Mesodermal cell (in vitro differentiated cells): ENCODE data around the gene ATL1.

Source experiments
- H3K27ac ChIP-seq: 2 replicates; pipeline ENCODE4 v1.7.0; 2013; ENCODE audit warnings: mild to moderate bottlenecking, low read depth, low read length, moderate library complexity; ENCODE audit not compliant: severe bottlenecking
- H3K36me3 ChIP-seq: 2 replicates; pipeline ENCODE4 v1.7.1; 2013; ENCODE audit warnings: mild to moderate bottlenecking, low read length, moderate library complexity; ENCODE audit not compliant: control insufficient read depth, insufficient read depth
- H3K4me1 ChIP-seq: one replicate; pipeline ENCODE4 v1.7.1; 2013; ENCODE audit warnings: mild to moderate bottlenecking, low read length; ENCODE audit not compliant: insufficient read depth, control insufficient read depth, poor library complexity, severe bottlenecking
- H3K4me3 ChIP-seq: 2 replicates; pipeline ENCODE4 v1.7.0; 2013; ENCODE audit warnings: low read length, control low read depth, mild to moderate bottlenecking; ENCODE audit not compliant: insufficient read depth, poor library complexity, severe bottlenecking; ENCODE audit errors: extremely low read depth
- H3K9me3 ChIP-seq: 2 replicates; pipeline ENCODE4 v1.7.1; 2013; ENCODE audit warnings: mild to moderate bottlenecking, low read length, moderate library complexity; ENCODE audit not compliant: control insufficient read depth
- WGBS, 2 experiments: methylation state at CpG; one replicate each; pipeline ENCODE4 v1.1.5; 2013; ENCODE audit warnings: missing lambda C conversion rate in 2 of 2; ENCODE audit not compliant: insufficient coverage in 2 of 2; 5-methylcytosine and 5-hydroxymethylcytosine counted together

Gene ATL1

GRCh38 chr14:50602035-50602434 is 42.1 kb downstream of the ATL1 start:
- no peak overlapping the region for H3K4me3 ChIP-seq
- H3K9me3 ChIP-seq, result no peaks in the 10 kb centered on the region
- H3K36me3 ChIP-seq, result no peaks in the 10 kb centered on the region
- WGBS, 2 experiments, result 63% methylated on average over 2 of the region's 3 CpGs; no CpG with 5 or more reads in 1 of the 2 experiments
- no peak overlapping the region for H3K27ac ChIP-seq
- H3K4me1 ChIP-seq, result peaks cover 4% of the 10 kb centered on the region

DNA sequence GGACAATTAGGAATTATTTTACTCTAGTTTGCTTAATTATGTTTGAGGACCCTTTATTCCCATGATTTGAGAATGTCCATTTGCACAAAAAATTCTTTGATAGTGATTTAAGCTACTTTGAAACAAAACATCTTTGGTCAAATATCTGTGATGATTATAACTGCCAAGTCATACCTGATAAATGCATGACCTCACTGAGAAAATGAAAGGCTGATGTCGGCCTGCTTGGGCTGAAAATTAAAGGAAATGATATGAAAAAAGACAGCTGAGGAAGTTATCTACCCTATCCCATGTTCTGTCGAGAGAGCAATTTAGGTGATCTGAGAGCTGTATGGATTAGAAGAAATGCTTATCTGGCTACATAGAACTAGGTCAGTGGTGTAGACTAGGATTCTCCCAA is 43.6 kb downstream of the ATL1 start:
- 50% methylated on average over 1 of the region's 2 CpGs; no CpG with 5 or more reads in 1 of the 2 experiments for WGBS, 2 experiments
- Histone ChIP-seq H3K27ac (no peak overlapping the region), H3K9me3 (no peaks in the 10 kb centered on the region), H3K4me1 (peaks cover 4% of the 10 kb centered on the region), H3K36me3 (no peaks in the 10 kb centered on the region), H3K4me3 (no peak overlapping the region)

DNA sequence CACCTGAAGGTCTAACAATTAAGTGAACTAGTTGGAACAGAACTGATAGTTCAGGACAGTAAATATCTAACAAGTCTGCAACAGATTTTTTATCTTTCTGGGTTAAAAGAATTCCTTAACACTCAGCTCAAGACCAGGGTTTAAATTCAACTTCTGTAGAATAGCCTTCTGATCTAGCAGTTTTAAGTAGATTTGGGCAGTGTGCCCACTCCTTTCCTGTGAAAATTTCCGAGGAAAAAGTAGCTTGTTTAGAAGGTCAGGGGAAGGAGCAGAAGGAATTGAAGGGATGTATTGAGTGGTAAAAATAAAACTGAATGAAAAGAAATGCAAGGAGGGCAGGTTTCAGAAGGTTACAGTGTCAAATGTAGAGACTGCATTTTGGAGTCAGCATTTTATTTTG is 45.8 kb downstream of the ATL1 start:
- WGBS, 2 experiments, result 0% methylated on average over 1 of the region's 1 CpG
- H3K27ac ChIP-seq, result no peak overlapping the region
- peaks cover under 1% of the 10 kb centered on the region for H3K4me1 ChIP-seq

GRCh38 chr14:50606468-50606867 is 46.5 kb downstream of the ATL1 start:
- WGBS, 2 experiments, result 80 to 83% methylated on average over 1 of the region's 2 CpGs
- no peak overlapping the region for H3K27ac ChIP-seq
- H3K4me3 ChIP-seq, result no peak overlapping the region
- no peaks in the 10 kb centered on the region for H3K36me3 ChIP-seq
- no peaks in the 10 kb centered on the region for H3K9me3 ChIP-seq
- no peaks in the 10 kb centered on the region for H3K4me1 ChIP-seq

More for the DNA sequence above, 45.8 kb downstream of the ATL1 start:
- Histone ChIP-seq H3K36me3 (no peaks in the 10 kb centered on the region), H3K4me3 (no peak overlapping the region), H3K9me3 (no peaks in the 10 kb centered on the region)

DNA sequence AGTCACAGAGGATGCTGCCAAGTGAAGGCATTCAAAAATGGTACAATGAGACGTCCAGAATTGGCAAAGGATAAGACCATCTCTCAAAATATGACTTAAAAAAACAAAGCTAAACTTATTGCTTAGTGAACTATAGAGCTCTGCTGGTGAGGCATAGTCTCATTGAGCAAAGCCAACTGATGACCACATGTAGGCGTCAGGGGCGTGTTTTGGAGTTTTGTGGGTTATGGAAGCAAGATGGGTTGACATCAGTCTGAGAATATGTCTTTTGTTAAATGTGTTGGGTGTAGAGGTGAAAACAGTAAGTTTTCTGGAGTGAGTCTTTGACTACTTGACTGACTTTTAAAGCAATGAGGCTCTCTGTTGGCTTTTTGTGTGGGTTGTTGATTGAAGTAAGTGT is 47.2 kb downstream of the ATL1 start:
- Histone ChIP-seq H3K27ac (no peak overlapping the region), H3K4me1 (no peaks in the 10 kb centered on the region), H3K4me3 (no peak overlapping the region), H3K9me3 (no peaks in the 10 kb centered on the region), H3K36me3 (no peaks in the 10 kb centered on the region)
- 94 to 100% methylated on average over 1 to 3 of the region's 3 CpGs for WGBS, 2 experiments

GRCh38 chr14:50607761-50608160 is 47.8 kb downstream of the ATL1 start:
- Histone ChIP-seq H3K4me3 (no peak overlapping the region), H3K9me3 (no peaks in the 10 kb centered on the region), H3K4me1 (no peaks in the 10 kb centered on the region), H3K36me3 (no peaks in the 10 kb centered on the region), H3K27ac (no peak overlapping the region)
- WGBS, 2 experiments, result 100% methylated on average over 1 of the region's 1 CpG

GRCh38 chr14:50608302-50608851 is 48.4 kb downstream of the ATL1 start:
- WGBS, 2 experiments, result no CpG with 5 or more reads among the region's 1 CpG
- Histone ChIP-seq H3K4me3 (no peak overlapping the region), H3K27ac (no peak overlapping the region), H3K4me1 (no peaks in the 10 kb centered on the region), H3K9me3 (no peaks in the 10 kb centered on the region), H3K36me3 (no peaks in the 10 kb centered on the region)

DNA sequence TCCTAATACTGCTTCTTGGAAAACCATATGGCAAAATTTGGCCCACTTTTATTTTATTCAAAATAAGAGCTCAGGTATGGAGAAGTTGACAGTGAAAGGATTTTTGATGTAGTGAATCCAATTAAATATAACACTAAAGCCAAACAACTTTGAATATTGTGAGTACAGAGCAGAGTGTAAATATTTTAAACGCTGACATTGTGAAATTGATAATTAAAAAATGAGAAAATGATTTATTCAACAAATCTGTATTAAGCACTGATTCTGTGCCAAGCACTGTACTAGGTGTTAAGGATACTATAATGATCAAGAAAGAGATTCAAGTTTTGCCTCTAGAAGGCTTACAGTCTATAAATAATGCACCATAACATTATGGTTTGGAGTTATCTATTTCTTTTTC is 50.5 kb downstream of the ATL1 start:
- no peak overlapping the region for H3K4me3 ChIP-seq
- no peaks in the 10 kb centered on the region for H3K9me3 ChIP-seq
- no peak overlapping the region for H3K27ac ChIP-seq
- WGBS, 2 experiments, result no CpG with 5 or more reads among the region's 1 CpG
- no peaks in the 10 kb centered on the region for H3K4me1 ChIP-seq
- no peaks in the 10 kb centered on the region for H3K36me3 ChIP-seq

DNA sequence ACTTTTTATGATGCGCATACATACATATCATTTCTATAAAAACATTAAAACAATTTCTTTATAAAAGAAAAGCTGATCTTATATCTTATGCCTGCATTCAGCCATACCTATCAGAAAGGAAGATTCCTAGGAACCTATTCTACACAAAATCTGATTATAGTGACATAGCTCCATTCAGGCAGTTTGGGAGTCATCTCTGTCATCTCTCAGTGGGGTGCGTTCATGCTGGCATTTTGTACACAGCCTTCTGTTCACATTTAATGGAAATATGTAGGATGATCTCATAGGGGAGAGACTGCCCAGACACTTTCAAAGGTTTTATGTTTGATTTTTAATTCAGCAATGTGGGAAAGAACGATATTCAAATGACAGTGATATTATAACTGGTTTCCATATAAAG is 52.9 kb downstream of the ATL1 start:
- 100% methylated on average over 1 of the region's 3 CpGs; no CpG with 5 or more reads in 1 of the 2 experiments for WGBS, 2 experiments
- no peak overlapping the region for H3K27ac ChIP-seq
- H3K36me3 ChIP-seq, result no peaks in the 10 kb centered on the region
- H3K9me3 ChIP-seq, result no peaks in the 10 kb centered on the region
- no peak overlapping the region for H3K4me3 ChIP-seq
- no peaks in the 10 kb centered on the region for H3K4me1 ChIP-seq

DNA sequence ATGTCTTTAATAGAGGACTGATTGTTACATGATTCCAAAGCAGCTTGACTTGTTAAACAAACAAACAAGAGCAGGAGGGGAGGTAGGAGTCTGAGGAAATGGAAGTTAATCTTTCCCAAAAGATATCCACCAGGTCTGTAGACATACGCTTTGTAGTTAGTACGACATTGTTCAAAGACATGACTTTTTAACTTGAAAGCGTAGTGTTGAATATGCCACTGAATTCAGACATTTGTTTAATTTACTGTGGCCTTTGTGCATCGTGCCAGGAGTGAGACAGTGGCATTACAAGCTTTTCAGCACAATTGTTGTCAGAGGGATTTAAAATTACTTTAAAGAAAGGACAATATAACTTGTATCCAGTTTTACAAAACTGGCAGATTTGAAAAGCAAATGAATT is 55.1 kb downstream of the ATL1 start:
- Histone ChIP-seq H3K4me1 (no peaks in the 10 kb centered on the region), H3K9me3 (no peaks in the 10 kb centered on the region), H3K4me3 (no peak overlapping the region), H3K36me3 (no peaks in the 10 kb centered on the region), H3K27ac (no peak overlapping the region)
- WGBS, 2 experiments, result 0 to 61% methylated on average over 1 to 3 of the region's 4 CpGs

DNA sequence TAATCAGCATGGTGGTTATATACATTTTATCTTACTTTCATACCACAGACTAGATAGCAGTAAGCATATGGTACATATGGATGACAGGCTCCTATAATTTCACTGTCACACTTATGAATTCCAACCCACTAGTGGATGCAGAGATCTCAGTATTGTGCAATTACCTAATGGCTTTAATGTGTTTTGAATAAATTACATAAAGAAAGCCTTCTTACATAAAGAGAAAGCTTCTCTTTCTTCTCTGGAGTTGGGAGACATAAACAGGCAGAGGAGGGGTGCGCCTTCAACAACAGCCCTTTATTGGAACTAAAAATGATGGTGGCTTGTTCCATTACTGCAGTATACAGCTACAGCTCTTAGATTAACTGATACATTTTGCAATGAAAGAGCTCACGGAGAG is 55.6 kb downstream of the ATL1 start:
- Histone ChIP-seq H3K4me1 (no peaks in the 10 kb centered on the region), H3K4me3 (no peak overlapping the region), H3K36me3 (no peaks in the 10 kb centered on the region), H3K27ac (no peak overlapping the region), H3K9me3 (no peaks in the 10 kb centered on the region)
- WGBS, 2 experiments, result 100% methylated on average over 1 of the region's 2 CpGs; no CpG with 5 or more reads in 1 of the 2 experiments
